ENCODE data around the gene RETSAT. TPM values are rescaled to one million over a fixed set of nuclear protein-coding genes. Genes with fewer than 3 reads are reported as not detected.
"Not testable (repeated sequence)": the region's sequence is repeated elsewhere in the genome, so short reads cannot be mapped to it uniquely, and the experiment has no call there.

The RETSAT gene
- total RNA-seq, 1 donor from 2014 or later: 39.8 TPM

GRCh38 chr2:85385746-85386145 is 31.4 kb upstream of the RETSAT start:
- DNase-seq (no peak), ATAC-seq (ENCODE audit: poor library complexity) (no peak)
- intact Hi-C loops (cut with DNase I): no loop called here

GRCh38 chr2:85383850-85384249 is 29.5 kb upstream of the RETSAT start:
- ATAC-seq (ENCODE audit: poor library complexity) (no peak), DNase-seq (no peak)
- intact Hi-C loops (cut with DNase I): no loop called here

- not testable (repeated sequence) for ATAC-seq (ENCODE audit: poor library complexity); DNase-seq
Measured at GRCh38 chr2:85383151-85383550, 28.8 kb upstream of the RETSAT start.

GRCh38 chr2:85380048-85380447 is 25.7 kb upstream of the RETSAT start:
- intact Hi-C loops (cut with DNase I): no loop called here
- no peak for DNase-seq
- no peak for ATAC-seq (ENCODE audit: poor library complexity)

More at GRCh38 chr2:85383151-85383550, 28.8 kb upstream of the RETSAT start:
- intact Hi-C loops (cut with DNase I): not testable (repeated sequence)

- intact Hi-C loops (cut with DNase I): no loop called here
- no peak for ATAC-seq (ENCODE audit: poor library complexity)
- DNase-seq: no peak
Measured at GRCh38 chr2:85378257-85378656, 23.9 kb upstream of the RETSAT start.

GRCh38 chr2:85377083-85377482 is 22.8 kb upstream of the RETSAT start:
- ATAC-seq (ENCODE audit: poor library complexity) (no peak), DNase-seq (no peak)
- intact Hi-C loops (cut with DNase I): no loop called here

GRCh38 chr2:85376291-85377065 is 22.1 kb upstream of the RETSAT start:
- intact Hi-C loops (cut with DNase I): no loop called here
- no peak for DNase-seq
- ATAC-seq (ENCODE audit: poor library complexity): no peak

- ATAC-seq (ENCODE audit: poor library complexity): no peak
- intact Hi-C loops (cut with DNase I): no loop called here
- DNase-seq: no peak
Measured at GRCh38 chr2:85371045-85371444, 16.7 kb upstream of the RETSAT start.

- DNase-seq: no peak
- intact Hi-C loops (cut with DNase I): no loop called here
- no peak for ATAC-seq (ENCODE audit: poor library complexity)
Measured at GRCh38 chr2:85369500-85369899, 15.2 kb upstream of the RETSAT start.

GRCh38 chr2:85368921-85369320 is 14.6 kb upstream of the RETSAT start:
- intact Hi-C loops (cut with DNase I): no loop called here
- no peak for ATAC-seq (ENCODE audit: poor library complexity)
- no peak for DNase-seq

- intact Hi-C loops (cut with DNase I): no loop called here
Measured at GRCh38 chr2:85367180-85367579, 12.9 kb upstream of the RETSAT start.

GRCh38 chr2:85362653-85363387 is 8.5 kb upstream of the RETSAT start:
- intact Hi-C loops (cut with DNase I); DNase-seq; ATAC-seq (ENCODE audit: poor library complexity): not testable (repeated sequence)

More at GRCh38 chr2:85367180-85367579, 12.9 kb upstream of the RETSAT start:
- ATAC-seq (ENCODE audit: poor library complexity) (no peak), DNase-seq (no peak)

GRCh38 chr2:85357736-85358135 is 3.4 kb upstream of the RETSAT start:
- DNase-seq: no peak
- ATAC-seq (ENCODE audit: poor library complexity): no peak
- intact Hi-C loops (cut with DNase I): no loop called here

- DNase-seq: no peak
- no peak for ATAC-seq (ENCODE audit: poor library complexity)
- intact Hi-C loops (cut with DNase I): no loop called here
Measured at GRCh38 chr2:85356186-85356585, 1.9 kb upstream of the RETSAT start.

- ATAC-seq (ENCODE audit: poor library complexity): no peak
- DNase-seq: no peak
- intact Hi-C loops (cut with DNase I): no loop called here
Measured at GRCh38 chr2:85355521-85355920, 1.2 kb upstream of the RETSAT start.

GRCh38 chr2:85355073-85355410 is 714 bp upstream of the RETSAT start:
- ATAC-seq (ENCODE audit: poor library complexity) (no peak), DNase-seq (no peak)
- intact Hi-C loops (cut with DNase I): no loop called here

GRCh38 chr2:85353876-85354285 is 447 bp downstream of the RETSAT start:
- intact Hi-C loops (cut with DNase I): no loop called here
- ATAC-seq (ENCODE audit: poor library complexity) (peak; percentile 68), DNase-seq (peak; percentile 70)

GRCh38 chr2:85347599-85347998 is 6.7 kb downstream of the RETSAT start:
- ATAC-seq (ENCODE audit: poor library complexity) (no peak), DNase-seq (no peak)
- intact Hi-C loops (cut with DNase I): no loop called here

- intact Hi-C loops (cut with DNase I): no loop called here
Measured at GRCh38 chr2:85344356-85344954, 9.9 kb downstream of the RETSAT start.

More at GRCh38 chr2:85344356-85344954, 9.9 kb downstream of the RETSAT start:
- ATAC-seq (ENCODE audit: poor library complexity) (no peak), DNase-seq (no peak)
